Measurements from ENCODE around the gene IMPDH2. TPM values are rescaled to one million over a fixed set of nuclear protein-coding genes. Genes with fewer than 3 reads are reported as not detected.
A peak's percentile ranks its signal among the peaks of the same experiment; 100 is the strongest.

The IMPDH2 gene
- total and polyA plus RNA-seq, 2 of the 8 experiments (the other 6 are each of a cell fraction or from before 2014, with no cell fraction given) = 374 to 409 TPM

DNA sequence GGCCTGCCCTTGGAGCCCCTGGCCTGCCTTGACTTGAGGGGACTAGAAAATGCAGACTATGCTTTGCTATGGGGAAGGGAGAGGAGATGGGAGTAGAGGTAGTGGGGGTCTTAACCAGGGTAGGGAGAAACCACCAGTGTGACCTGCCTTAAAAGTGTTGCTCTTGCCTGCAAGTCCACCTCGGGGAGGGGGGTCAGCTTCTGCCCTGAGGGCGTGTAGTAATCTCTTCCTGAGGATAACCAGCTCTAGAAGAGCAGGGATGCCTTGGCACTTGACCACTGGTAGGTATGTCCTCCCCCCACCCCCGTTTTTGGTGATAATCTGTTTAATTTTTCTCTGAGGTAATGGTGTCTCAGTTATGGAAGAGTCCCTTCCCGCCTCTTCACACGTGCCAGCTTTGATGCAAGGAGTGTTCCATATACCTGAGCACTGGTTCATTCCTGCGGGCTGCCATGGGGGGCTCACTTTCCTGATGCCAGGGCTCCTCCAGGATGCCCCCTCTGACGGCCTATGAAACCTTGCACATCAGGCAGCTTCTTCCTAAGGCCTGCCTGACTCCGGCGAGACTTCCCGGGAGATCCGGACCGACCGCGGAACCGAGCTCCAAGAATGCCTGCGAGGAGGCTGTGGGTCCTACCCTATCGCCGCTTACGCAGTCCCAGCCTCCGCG is 39.9 kb downstream of the IMPDH2 start:
- DNase-seq (ENCODE audit: low read depth in 1 of 2, low spot score in 2 of 2) (no peak), FAIRE-seq (no peak)
- H3K79me1 ChIP-seq (ENCODE audit: low read depth, low read length) = peaks cover 2% of the 10 kb centered on the region; the same call in 1 of the 2 replicates
- peak overlapping the region; percentile 87 for H3K27ac ChIP-seq (ENCODE audit: low read depth, low read length)
- H2BK120ac ChIP-seq (replicated peaks; ENCODE audit: low read depth, low read length) = no peak overlapping the region
- H3K56ac ChIP-seq (replicated peaks; ENCODE audit: insufficient read length, low read depth, low read length) = no peak overlapping the region
- H3K4me2 ChIP-seq (ENCODE audit: insufficient read depth in 1 of 2, low read depth in 2 of 2, low read length in 2 of 2) = peak overlapping the region; percentile 84 to 94
- no peak overlapping the region for H2BK15ac ChIP-seq (ENCODE audit: low read length)
- H3K14ac ChIP-seq (ENCODE audit: insufficient read length) = no peak overlapping the region
- peaks cover 7 to 17% (median 10%) of the 10 kb centered on the region in 4 experiments; a peak in 5 of 7 replicates for H3K4me1 ChIP-seq (replicated peaks in 1 of 4; ENCODE audit: control insufficient read depth in 3 of 4, insufficient read depth in 4 of 4, low read length in 3 of 4)
- H3K23me2 ChIP-seq (ENCODE audit: low read depth, low read length) = peaks cover 20% of the 10 kb centered on the region
- H2BK20ac ChIP-seq (ENCODE audit: low read length) = 0 out of 2 replicates have a peak overlapping the region, but pooled peaks have one; percentile 48
- WGBS, 2 experiments (ENCODE audit: extremely low coverage in 1 of 2, insufficient coverage in 1 of 2, insufficient read length in 1 of 2, insufficient replicate concordance in 2 of 2, low coverage in 1 of 2, low lambda C conversion rate in 2 of 2, missing lambda C conversion rate in 1 of 2) = 7% methylated on average over 21 of the region's 21 CpGs; no CpG with 5 or more reads in 1 of the 2 experiments
- H3K27me3 ChIP-seq (replicated peaks in 1 of 4; ENCODE audit: control insufficient read depth in 3 of 4, extremely low read depth in 1 of 4, insufficient read depth in 3 of 4, low read length in 3 of 4) = no peaks in the 10 kb centered on the region
- peak overlapping the region; percentile 68; the same call in 1 of the 2 replicates for H3K18ac ChIP-seq (ENCODE audit: extremely low read depth, low read length)
- H3K4me3 ChIP-seq (ENCODE audit: extremely low read depth in 1 of 4, insufficient read depth in 2 of 4, low read depth in 3 of 4, low read length in 4 of 4) = peak overlapping the region; percentile 66 to 83 (median 76)
- no peak overlapping the region for H3K23ac ChIP-seq (ENCODE audit: insufficient read length)
- peak overlapping the region in 3 of 4 experiments; percentile 19 to 87 (median 82); a peak in 6 of 7 replicates for H3K9ac ChIP-seq (replicated peaks in 1 of 4; ENCODE audit: extremely low read depth in 1 of 4, low read depth in 3 of 4, low read length in 3 of 4)
- H2AFZ ChIP-seq (ENCODE audit: low read length) = no peak overlapping the region
- no peaks in the 10 kb centered on the region for H3K9me3 ChIP-seq (ENCODE audit: insufficient read depth in 2 of 2, low read depth in 1 of 2, low read length in 1 of 2)
- H3K79me2 ChIP-seq (ENCODE audit: control insufficient read depth in 1 of 2, insufficient read depth in 2 of 2, low read length in 2 of 2) = peaks cover 0 to 21% of the 10 kb centered on the region in 2 experiments; a peak in 2 of 4 replicates
- peak overlapping the region; percentile 15 for H4K91ac ChIP-seq (replicated peaks; ENCODE audit: insufficient read length, low read length)
- peak overlapping the region; percentile 89 for H2BK5ac ChIP-seq (ENCODE audit: low read depth, low read length)
- 0 out of 2 replicates have a peak overlapping the region, but pooled peaks have one; percentile 33 for H2AK5ac ChIP-seq (ENCODE audit: low read depth, low read length)
- ChIA-PET CTCF (ENCODE audit: partially characterized antibody) (interaction anchor here (0.6 to 19.9 kb wide), 10 partner anchors 8 to 549 kb away, joined by 3 to 467 read pairs (median 4); partner anchors contain the start of genes CCDC51, DALRD3, NDUFAF3 and TMA7), POLR2A (ENCODE audit: partially characterized antibody) (interaction anchor here (0.9 to 38.8 kb wide), 13 partner anchors 10 to 453 kb away, joined by 3 to 1518 read pairs (median 5); partner anchors contain the start of genes CELSR3, DALRD3, IMPDH2 and NDUFAF3)
- H3K4ac ChIP-seq (replicated peaks; ENCODE audit: insufficient read length, low read depth, low read length) = no peak overlapping the region
- peaks cover 3 to 4% of the 10 kb centered on the region in 2 experiments for H4K20me1 ChIP-seq (replicated peaks in 1 of 2; ENCODE audit: control insufficient read depth in 1 of 2, insufficient read depth in 2 of 2, low read length in 2 of 2)
- peak overlapping the region; percentile 46 for H4K5ac ChIP-seq (ENCODE audit: insufficient read length, low read depth, low read length)
- peaks cover 3 to 11% (median 7%) of the 10 kb centered on the region in 4 experiments; a peak in 6 of 8 replicates for H3K36me3 ChIP-seq (ENCODE audit: control insufficient read depth in 2 of 4, insufficient read depth in 4 of 4, low read length in 3 of 4)
- H4K8ac ChIP-seq (ENCODE audit: extremely low read depth, insufficient read depth, low read length) = peak overlapping the region; percentile 83; the same call in 1 of the 2 replicates
- H2BK12ac ChIP-seq (ENCODE audit: low read depth, low read length) = peak overlapping the region; percentile 75; the same call in 1 of the 2 replicates

Data from H1 (cell line).